Fibroblast of pulmonary artery (primary cell): ENCODE data around the gene ADORA2B.
"Not testable (repeated sequence)": the region's sequence is repeated elsewhere in the genome, so short reads cannot be mapped to it uniquely, and the experiment has no call there.

Experiments used
- DNase-seq: peaks from one replicate; pipeline ENCODE4 v3.0.0-alpha.2; 2010; ENCODE audit warnings: low read depth
- H3K4me3 ChIP-seq: replicated peaks from 2 replicates; pipeline ENCODE4 v1.5.1; 2011; ENCODE audit warnings: low read depth, mild to moderate bottlenecking, control low read depth, low read length, moderate library complexity
- CTCF ChIP-seq: IDR thresholded peaks from 2 replicates; pipeline ENCODE4 v1.5.1; 2011; ENCODE audit warnings: mild to moderate bottlenecking, control low read depth, low read length, inconsistent platforms; ENCODE audit errors: missing control alignments

ADORA2B gene

GRCh38 chr17:15944759-15945526 lies at the start of gene ADORA2B:
ADORA2B (plus strand) TSS chr17:15945130; CDS start chr17:15945249, 119 bp downstream.
- peak; percentile 88 for DNase-seq
- peak within 1 kb of the TSS; percentile 89 for H3K4me3 ChIP-seq
- peak; percentile 23 for TF ChIP-seq CTCF

- DNase-seq: no peak
- no peak overlapping the region for H3K4me3 ChIP-seq
- no peak for TF ChIP-seq CTCF
These were observed 48.7 kb upstream of the ADORA2B start for GRCh38 chr17:15896277-15896676.

GRCh38 chr17:15896834-15897233 lies 48.1 kb upstream of the ADORA2B start:
- no peak for TF ChIP-seq CTCF
- no peak overlapping the region for H3K4me3 ChIP-seq
- no peak for DNase-seq

GRCh38 chr17:15899596-15899995 lies 45.3 kb upstream of the ADORA2B start:
- DNase-seq, H3K4me3 ChIP-seq: not testable (repeated sequence)

GRCh38 chr17:15900871-15901270 lies 44.1 kb upstream of the ADORA2B start:
- TF ChIP-seq CTCF: no peak
- no peak for DNase-seq
- H3K4me3 ChIP-seq: no peak overlapping the region

GRCh38 chr17:15905236-15905635 lies 39.7 kb upstream of the ADORA2B start:
- not testable (repeated sequence) for DNase-seq

GRCh38 chr17:15907290-15907689 lies 37.6 kb upstream of the ADORA2B start:
- no peak overlapping the region for H3K4me3 ChIP-seq
- TF ChIP-seq CTCF: no peak
- DNase-seq: peak; percentile 58

More at GRCh38 chr17:15905236-15905635, 39.7 kb upstream of the ADORA2B start:
- H3K4me3 ChIP-seq: not testable (repeated sequence)

GRCh38 chr17:15908378-15908777 lies 36.6 kb upstream of the ADORA2B start:
- DNase-seq: no peak
- TF ChIP-seq CTCF: no peak
- no peak overlapping the region for H3K4me3 ChIP-seq
